ENCODE data around the gene NSMF. TPM values are rescaled to one million over a fixed set of nuclear protein-coding genes. Genes with fewer than 3 reads are reported as not detected.

The NSMF gene
- total and polyA plus RNA-seq, 12 donors: 5.3 to 29.3 (median 10.9) TPM

DNA sequence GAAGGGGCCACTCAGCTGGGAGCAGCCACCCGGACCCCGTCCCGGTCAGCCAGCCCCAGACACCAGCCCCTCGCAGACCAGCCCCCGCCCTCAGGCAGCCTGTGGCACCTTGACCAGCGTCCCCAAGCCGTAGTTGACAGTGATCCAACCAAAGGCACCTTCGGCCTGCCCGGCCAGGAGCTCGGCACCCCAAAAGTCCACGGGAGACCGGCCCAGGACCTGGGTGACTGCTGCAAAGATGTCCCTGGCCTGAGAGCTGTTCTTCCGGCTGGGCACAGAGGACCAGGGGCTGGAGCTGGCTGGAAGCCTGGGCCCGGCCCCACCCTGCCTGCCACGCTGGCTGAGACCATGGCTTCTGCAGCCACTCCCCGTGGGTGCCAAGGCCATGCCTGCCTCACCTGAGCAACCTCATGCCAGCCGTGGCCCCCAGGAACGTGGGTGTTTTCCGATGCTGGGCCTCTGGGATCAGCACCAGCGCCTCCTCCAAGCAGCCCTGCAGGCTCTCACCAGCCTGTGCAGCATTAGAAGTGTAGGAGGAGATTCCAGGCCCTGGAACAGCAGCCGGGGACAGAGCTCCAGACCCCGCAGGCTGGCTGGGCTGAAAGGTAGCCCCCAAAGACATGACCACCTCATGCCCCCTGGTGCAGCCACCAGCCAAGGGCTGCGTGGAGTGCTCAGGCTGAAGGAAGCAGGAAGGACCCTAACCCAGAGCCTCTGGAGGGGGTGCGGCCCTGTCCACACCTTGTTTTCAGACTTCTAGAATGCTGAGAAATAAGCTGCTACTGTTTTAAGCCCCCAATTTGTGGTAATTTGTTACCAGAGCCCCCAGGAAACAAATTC, 22.2 kb downstream of the NSMF start:
- 80 to 85% methylated on average over 24 of the region's 24 CpGs for WGBS, 2 donors
- H3K27ac ChIP-seq: no peak overlapping the region
- DNase-seq (no peak), ATAC-seq (no peak)
- peaks cover 0 to 18% (median 8%) of the 10 kb centered on the region in 7 donors for H3K27me3 ChIP-seq
- intact Hi-C loops (cut with DNase I): loop anchor here in 2 of 10 donors (5.0 to 10.0 kb wide), 2 partner anchors 85 to 88 kb away; no protein-coding TSS in a partner anchor
- peaks cover 0 to 13% (median 5%) of the 10 kb centered on the region in 9 donors for H3K4me1 ChIP-seq
- TF ChIP-seq, protein P1, sequence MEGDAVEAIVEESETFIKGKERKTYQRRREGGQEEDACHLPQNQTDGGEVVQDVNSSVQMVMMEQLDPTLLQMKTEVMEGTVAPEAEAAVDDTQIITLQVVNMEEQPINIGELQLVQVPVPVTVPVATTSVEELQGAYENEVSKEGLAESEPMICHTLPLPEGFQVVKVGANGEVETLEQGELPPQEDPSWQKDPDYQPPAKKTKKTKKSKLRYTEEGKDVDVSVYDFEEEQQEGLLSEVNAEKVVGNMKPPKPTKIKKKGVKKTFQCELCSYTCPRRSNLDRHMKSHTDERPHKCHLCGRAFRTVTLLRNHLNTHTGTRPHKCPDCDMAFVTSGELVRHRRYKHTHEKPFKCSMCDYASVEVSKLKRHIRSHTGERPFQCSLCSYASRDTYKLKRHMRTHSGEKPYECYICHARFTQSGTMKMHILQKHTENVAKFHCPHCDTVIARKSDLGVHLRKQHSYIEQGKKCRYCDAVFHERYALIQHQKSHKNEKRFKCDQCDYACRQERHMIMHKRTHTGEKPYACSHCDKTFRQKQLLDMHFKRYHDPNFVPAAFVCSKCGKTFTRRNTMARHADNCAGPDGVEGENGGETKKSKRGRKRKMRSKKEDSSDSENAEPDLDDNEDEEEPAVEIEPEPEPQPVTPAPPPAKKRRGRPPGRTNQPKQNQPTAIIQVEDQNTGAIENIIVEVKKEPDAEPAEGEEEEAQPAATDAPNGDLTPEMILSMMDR (IDR thresholded peaks at IDR 0.05): no peak
- H3K4me3 ChIP-seq: no peak overlapping the region
- peaks cover 0 to under 1% (median 0%) of the 10 kb centered on the region in 11 donors for H3K9me3 ChIP-seq
- no peaks in the 10 kb centered on the region for H3K36me3 ChIP-seq

DNA sequence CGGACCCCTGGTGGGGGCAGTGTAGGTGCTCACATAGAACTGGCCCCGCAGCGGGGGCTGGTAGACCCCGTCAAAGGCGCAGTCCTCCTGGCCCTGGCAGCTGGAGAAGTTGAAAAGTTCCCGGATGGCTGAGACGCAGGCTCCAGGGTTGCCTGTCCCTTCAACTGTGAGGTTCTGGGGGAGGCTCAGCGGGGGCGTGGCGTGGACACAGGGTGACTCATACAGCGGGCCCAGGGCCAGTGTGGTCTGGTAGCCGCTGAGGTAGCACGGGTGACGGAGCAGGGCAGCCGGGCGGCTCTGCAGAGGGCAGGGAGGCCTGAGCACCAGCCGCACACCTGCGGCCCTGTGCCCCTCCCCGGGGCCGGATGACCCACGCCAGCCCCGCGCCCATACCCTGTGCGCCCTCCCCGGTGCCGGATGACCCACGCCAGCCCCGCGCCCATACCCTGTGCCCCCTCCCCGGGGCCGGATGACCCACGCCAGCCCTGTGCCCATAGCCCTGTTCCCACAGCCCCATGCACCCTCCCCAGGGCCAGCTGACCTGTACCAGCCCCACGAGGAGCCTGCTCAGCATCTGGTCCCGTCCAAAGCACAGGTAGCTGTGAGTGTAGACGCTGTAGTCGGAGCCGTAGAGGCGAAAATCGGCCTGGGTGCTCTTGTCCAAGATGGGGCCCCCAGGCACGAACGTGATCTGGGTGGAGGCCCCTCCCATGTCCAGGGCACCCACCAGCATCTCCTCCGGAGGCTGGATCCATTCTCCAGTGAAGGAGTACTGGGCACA, 23.0 kb downstream of the NSMF start:
- Histone ChIP-seq H3K9me3 (no peaks in the 10 kb centered on the region), H3K4me3 (no peak overlapping the region), H3K27me3 (peaks cover 0 to 10% (median 1%) of the 10 kb centered on the region in 7 donors), H3K4me1 (peaks cover 0 to 6% (median under 1%) of the 10 kb centered on the region in 9 donors), H3K27ac (no peak overlapping the region), H3K36me3 (no peaks in the 10 kb centered on the region)
- TF ChIP-seq, protein P1 (IDR thresholded peaks at IDR 0.05): no peak
- ATAC-seq: peak in 7 of 8 donors; percentile 10 to 68 (median 38)
- peak in 1 of 2 donors; percentile 50 for DNase-seq
- WGBS, 2 donors: 77 to 87% methylated on average over 40 to 42 of the region's 42 CpGs
- intact Hi-C loops (cut with DNase I): loop anchor here in 2 of 10 donors (5.0 to 10.0 kb wide), 2 partner anchors 86 to 89 kb away; no protein-coding TSS in a partner anchor

- intact Hi-C loops (cut with DNase I): loop anchor here in 2 of 10 donors (5.0 to 10.0 kb wide), 2 partner anchors 87 to 89 kb away; no protein-coding TSS in a partner anchor
- 80 to 85% methylated on average over 17 to 20 of the region's 20 CpGs for WGBS, 2 donors
- Histone ChIP-seq H3K36me3 (no peaks in the 10 kb centered on the region), H3K4me1 (peaks cover 0 to 5% (median 0%) of the 10 kb centered on the region in 9 donors), H3K27ac (no peak overlapping the region), H3K27me3 (peaks cover 0 to 9% (median 0%) of the 10 kb centered on the region in 7 donors), H3K4me3 (no peak overlapping the region), H3K9me3 (no peaks in the 10 kb centered on the region)
- TF ChIP-seq, protein P1 (IDR thresholded peaks at IDR 0.05): no peak
- DNase-seq: no peak
- no peak for ATAC-seq
Measured at GRCh38 chr9:137435381-137435891, 23.7 kb downstream of the NSMF start.
